Stromal cell of bone marrow (primary cell): ENCODE measurements around the gene ZDHHC14.

Experiments
- DNase-seq: peaks from one replicate; pipeline ENCODE4 v3.0.0-alpha.2; 2012; ENCODE audit warnings: low read depth

ZDHHC14 gene

GRCh38 chr6:157493173-157493572 is 112.2 kb downstream of the ZDHHC14 start:
- no peak for DNase-seq

- no peak for DNase-seq
Observed at GRCh38 chr6:157493576-157493975, 112.6 kb downstream of the ZDHHC14 start.

- DNase-seq: no peak
Observed at GRCh38 chr6:157494132-157494710, 113.2 kb downstream of the ZDHHC14 start.

DNA sequence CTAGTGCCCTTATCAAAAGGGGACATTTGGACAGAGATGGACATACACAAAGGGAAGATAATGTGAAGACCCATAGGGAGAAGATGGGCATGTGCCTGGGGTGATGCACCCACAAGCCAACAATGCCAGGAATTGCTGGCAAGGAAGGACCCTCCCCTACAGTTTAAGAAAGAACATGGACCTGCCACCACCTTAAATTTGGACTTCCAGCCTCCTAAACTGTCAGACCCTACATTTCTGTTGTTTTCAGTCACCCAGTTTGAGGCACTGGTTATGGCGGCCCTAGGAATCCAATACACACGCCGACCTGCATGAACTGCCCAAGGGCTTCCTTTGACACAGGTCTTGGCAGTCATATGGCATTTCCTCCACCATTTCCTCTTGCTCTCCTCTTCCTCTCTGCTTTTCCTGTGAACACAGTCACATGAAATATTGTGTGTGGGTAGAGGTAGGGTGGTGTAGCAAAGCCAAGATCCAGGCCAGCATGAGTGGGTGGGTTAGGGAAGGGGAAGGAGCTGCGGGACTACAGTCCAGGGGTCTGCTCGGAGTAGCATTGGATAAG is 115.6 kb downstream of the ZDHHC14 start:
- DNase-seq: no peak

DNA sequence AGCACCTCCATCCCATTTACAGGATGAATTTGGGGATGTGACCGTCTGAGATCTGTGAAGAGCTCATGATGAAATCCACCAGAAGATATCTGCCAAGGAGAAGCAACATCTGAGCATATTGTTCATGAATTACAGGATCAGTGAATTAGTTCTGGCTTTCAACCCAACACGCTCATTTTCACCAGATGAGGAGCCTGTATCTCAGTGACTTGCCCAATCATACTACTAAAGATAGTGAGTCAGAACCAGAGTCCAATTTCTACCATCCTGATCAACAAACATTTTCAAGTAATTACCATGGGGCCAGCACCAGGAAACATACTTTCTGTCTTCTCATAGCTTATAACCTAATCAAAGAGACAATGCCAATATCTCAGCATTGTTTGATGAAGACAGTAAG is 116.6 kb downstream of the ZDHHC14 start:
- DNase-seq: no peak

GRCh38 chr6:157498817-157499216 is 117.8 kb downstream of the ZDHHC14 start:
- no peak for DNase-seq

DNA sequence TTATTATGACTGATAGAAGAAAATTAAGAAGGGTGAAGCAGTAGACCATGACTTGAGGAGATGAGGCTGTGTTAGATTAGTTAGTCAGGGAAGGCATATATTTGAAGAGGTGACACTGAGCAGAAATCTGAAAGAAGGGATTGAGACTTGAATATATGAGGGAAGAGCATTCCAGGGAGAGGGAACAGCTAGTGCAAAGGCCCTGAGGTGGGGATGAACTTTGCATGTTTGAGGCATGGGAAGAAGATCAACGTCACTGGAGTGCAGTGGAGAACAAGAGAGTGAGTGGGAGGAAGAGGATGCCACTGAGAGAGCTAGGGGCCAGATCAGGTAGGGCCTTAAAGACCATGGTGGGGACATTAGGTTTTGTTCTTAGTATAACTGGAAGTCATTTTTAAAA is 119.0 kb downstream of the ZDHHC14 start:
- no peak for DNase-seq

- no peak for DNase-seq
Observed at GRCh38 chr6:157503018-157503747, 122.2 kb downstream of the ZDHHC14 start.

DNA sequence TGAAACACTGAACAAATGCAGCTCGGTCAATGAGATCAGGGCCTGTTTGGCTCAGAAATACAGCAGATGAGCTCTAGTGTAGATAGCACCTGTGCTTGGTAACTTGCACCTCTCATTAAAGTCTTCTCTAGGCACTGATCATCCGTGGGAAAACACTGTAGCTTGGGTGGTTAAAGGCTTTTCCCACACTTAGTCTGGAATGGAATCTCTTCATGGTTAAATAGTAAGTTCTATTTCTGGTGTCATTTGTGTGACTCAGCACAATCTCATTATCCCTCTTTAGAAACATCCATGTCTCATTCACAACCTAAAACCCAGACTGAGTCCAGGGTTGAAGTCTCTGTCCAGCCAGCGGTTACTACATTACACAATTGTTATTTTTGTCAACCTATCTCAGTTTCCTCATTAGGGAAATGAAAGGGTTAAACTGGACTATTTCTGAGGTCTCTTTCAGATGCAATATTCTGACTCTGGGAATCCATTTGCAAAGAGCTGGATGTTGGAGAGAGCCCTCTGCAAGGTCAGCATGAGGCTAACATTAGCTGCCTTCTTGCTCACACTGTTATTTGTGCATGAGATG is 125.0 kb downstream of the ZDHHC14 start:
- no peak for DNase-seq

DNA sequence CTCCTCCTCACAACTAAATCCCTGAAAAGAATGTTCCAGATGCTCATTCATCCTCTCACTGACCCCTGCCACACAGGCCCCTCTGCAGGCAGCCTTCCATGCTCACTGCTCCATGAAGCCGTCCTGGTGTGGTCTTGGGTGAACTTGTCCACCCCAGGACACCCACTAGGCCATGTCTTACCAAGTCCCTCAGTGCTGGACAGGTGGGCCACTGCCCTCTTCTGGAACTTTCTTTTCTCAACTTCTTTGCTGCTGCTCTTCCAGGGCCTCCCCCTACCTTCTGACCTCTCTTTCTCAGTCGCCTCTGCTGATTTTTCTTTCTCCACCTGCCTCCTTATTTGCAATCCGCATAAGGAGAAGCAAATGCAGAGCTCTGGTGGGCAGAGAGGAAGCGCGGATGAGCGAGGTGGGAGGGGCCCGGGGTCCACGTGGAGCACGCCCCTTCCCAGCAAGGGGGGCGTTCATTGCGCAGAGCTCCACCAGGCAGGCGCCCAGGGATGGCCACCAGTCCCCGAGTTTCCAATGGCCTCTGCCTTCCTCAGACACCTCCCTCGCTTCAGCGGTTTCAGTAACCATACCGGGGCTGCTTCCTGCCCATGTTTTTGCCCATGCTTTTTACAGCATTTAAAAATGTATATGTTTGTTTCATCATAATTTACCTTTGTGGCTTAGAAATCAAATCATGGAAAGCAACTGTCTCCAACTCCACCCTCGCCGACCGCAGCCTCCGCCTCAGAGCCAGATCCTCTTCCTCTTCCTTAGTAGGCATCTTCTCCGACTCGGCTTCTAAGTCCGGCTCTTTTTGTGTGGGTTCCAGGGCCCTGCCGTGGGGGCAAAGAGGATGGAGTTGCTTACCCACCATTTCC is 129.6 kb downstream of the ZDHHC14 start:
- no peak for DNase-seq

- no peak for DNase-seq
Observed at GRCh38 chr6:157511682-157512381, 130.8 kb downstream of the ZDHHC14 start.

- no peak for DNase-seq
Observed at GRCh38 chr6:157512382-157512682, 131.3 kb downstream of the ZDHHC14 start.

DNA sequence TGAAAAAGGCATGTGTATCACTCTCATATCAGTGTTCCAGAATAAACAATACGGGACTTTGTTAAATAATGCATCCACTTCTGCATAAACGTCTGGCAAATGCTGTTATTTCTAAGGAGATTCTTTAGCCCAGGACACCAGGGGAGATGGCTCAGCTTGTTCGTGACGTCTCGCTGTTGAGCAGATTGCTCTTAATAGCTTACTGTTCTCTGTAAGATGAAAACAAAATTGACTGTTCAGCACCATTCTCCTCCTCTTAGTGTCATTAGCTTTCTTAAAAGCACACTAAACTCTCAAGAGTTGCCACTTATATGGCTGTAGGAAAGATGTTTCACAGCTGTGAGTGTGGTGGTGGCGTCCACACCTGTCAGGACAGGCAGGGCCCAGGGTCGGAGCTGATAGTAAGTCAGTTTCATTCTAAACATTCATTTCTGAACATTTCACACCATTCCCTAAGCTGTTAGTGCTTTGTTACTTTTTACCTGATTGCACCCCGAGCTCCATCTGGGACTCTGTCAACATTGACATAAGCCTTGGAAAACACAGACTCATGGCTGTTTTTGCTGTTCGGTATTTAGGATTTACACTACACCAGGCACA is 132.1 kb downstream of the ZDHHC14 start:
- no peak for DNase-seq

GRCh38 chr6:157513619-157514485 is 132.9 kb downstream of the ZDHHC14 start:
- DNase-seq: no peak

GRCh38 chr6:157514659-157515496 is 133.9 kb downstream of the ZDHHC14 start:
- DNase-seq: no peak

GRCh38 chr6:157516319-157517026 is 135.5 kb downstream of the ZDHHC14 start:
- DNase-seq: no peak

DNA sequence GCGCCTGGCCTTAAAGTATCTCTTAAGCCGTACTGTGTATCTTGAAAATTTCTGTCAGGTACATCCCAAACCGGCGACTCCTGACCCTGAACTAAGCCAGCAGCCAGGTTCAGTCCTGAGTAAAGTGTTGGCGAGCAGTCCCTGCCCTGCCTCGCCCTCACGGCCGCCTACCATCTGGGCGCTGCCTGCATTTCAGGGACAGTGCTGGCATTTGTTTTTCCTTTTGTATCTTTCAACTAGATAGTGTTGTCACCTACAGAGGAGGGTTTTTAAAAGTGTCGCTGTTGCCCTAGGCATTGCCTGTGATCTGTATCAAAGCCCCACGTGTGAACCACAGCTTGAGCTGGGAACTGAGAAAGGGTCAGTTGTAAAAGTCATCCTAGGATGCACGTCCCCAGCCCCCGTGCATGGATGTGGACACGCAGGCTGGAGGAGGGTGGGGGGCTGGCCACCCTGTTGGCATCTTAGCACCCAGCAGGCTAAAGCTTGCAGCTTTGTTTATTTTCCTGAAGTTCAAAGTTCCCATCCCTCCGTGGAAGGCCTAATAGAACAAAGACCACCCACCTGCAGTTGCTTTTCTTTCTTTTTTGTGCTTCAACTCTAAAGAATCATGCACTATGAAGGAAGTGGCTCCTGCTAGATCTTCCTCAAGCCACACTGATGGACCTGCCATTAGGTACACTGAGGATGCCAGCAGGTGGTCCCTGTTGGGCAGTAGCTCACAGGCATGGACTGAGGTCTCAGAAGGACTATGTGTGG is 136.8 kb downstream of the ZDHHC14 start:
- DNase-seq: no peak
